GM19455 (cell line): Measurements from ENCODE around the gene CABP7.
"Not testable (repeated sequence)": the region's sequence is repeated elsewhere in the genome, so short reads cannot be mapped to it uniquely, and the experiment has no call there.

Source experiments
- ATAC-seq: cut with Tn5 transposase; IDR thresholded peaks from one replicate; pipeline ENCODE4 v1.9.1; 2021; ENCODE audit not compliant: unreplicated experiment

Gene CABP7

GRCh38 chr22:29744902-29745301, 25.1 kb downstream of the CABP7 start:
- ATAC-seq = no peak

GRCh38 chr22:29747832-29748231, 28.0 kb downstream of the CABP7 start:
- no peak for ATAC-seq

GRCh38 chr22:29748248-29748893, 28.6 kb downstream of the CABP7 start:
- ATAC-seq = no peak

- no peak for ATAC-seq
Measured at GRCh38 chr22:29750029-29750428, 30.2 kb downstream of the CABP7 start.

GRCh38 chr22:29750559-29751538, 31.0 kb downstream of the CABP7 start:
- no peak for ATAC-seq

GRCh38 chr22:29751669-29752068, 31.9 kb downstream of the CABP7 start:
- no peak for ATAC-seq

- ATAC-seq = no peak
Measured at GRCh38 chr22:29753808-29754657, 34.2 kb downstream of the CABP7 start.

- not testable (repeated sequence) for ATAC-seq
Measured at GRCh38 chr22:29754658-29755395, 35.0 kb downstream of the CABP7 start.

- ATAC-seq = no peak
Measured at GRCh38 chr22:29755889-29756288, 36.1 kb downstream of the CABP7 start.

- no peak for ATAC-seq
Measured at GRCh38 chr22:29756341-29756740, 36.5 kb downstream of the CABP7 start.

GRCh38 chr22:29757096-29757495, 37.3 kb downstream of the CABP7 start:
- ATAC-seq = no peak

- no peak for ATAC-seq
Measured at GRCh38 chr22:29758068-29758622, 38.3 kb downstream of the CABP7 start.

- no peak for ATAC-seq
Measured at GRCh38 chr22:29758959-29759358, 39.2 kb downstream of the CABP7 start.

GRCh38 chr22:29762263-29762662, 42.5 kb downstream of the CABP7 start:
- no peak for ATAC-seq

- peak; percentile 28 for ATAC-seq
Measured at GRCh38 chr22:29765905-29766631, 46.3 kb downstream of the CABP7 start.

GRCh38 chr22:29766632-29767170, 46.9 kb downstream of the CABP7 start, which contains the start of gene ZMAT5:
TSS of gene ZMAT5 (minus strand) at chr22:29767007. CDS start at chr22:29748544, 18,463 bp downstream.
- ATAC-seq = peak; percentile 90

GRCh38 chr22:29767171-29768051, 47.6 kb downstream of the CABP7 start, which contains the start of gene UQCR10:
TSS of gene UQCR10 (plus strand) at chr22:29767369. CDS start at chr22:29767399, 30 bp downstream.
- peak; percentile 64 for ATAC-seq
